GM12878 (cell line): ENCODE results near the gene TMEM52. TPM values are rescaled to one million over a fixed set of nuclear protein-coding genes. Genes with fewer than 3 reads are reported as not detected.

ENCODE experiments used
- ATAC-seq: fragments of 200-7000 bp; cut with Tn5 transposase; 3 replicates; pipeline ENCODE4 v1.9.1; 2020; ENCODE audit warnings: mild to moderate bottlenecking, moderate library complexity
- BruUV-seq: library from RNA; stranded (reverse); fragments of 400-500 nt; replicated peaks from 2 replicates; lab custom pipeline; 2021; lab: Mats Ljungman, UMichigan
- CTCF ChIA-PET: fragments of 300-600 bp; sonication (Branson Sonifier 250); formaldehyde crosslinking; extraction: SDS; loops from one replicate; lab custom pipeline; 2021; ENCODE audit warnings: inconsistent platforms; lab: Yijun Ruan, JAX
- POLR2A ChIA-PET: fragments of 350-600 bp; formaldehyde crosslinking; extraction: SDS; loops from one replicate; lab custom pipeline; 2021; ENCODE audit warnings: inconsistent platforms; lab: Charles Lee
- RAD21 ChIA-PET: fragments of 300-600 bp; sonication (Branson Sonifier 250); formaldehyde crosslinking; loops from one replicate; lab custom pipeline; 2023; ENCODE audit warnings: antibody characterized with exemption; ENCODE audit not compliant: unreplicated experiment; lab: Charles Lee
- SMC1A ChIA-PET: fragments of 300-600 bp; sonication (Branson Sonifier 250); formaldehyde crosslinking; loops from one replicate; lab custom pipeline; 2023; ENCODE audit not compliant: unreplicated experiment, uncharacterized antibody; lab: Charles Lee
- DNase-seq: peaks from one replicate; pipeline ENCODE4 v3.0.0-alpha.2; 2011; ENCODE audit warnings: low read depth, low spot score
- FAIRE-seq: peaks from 3 replicates; lab custom pipeline; 2011; peaks lifted over from hg19 to GRCh38; lab: Jason Lieb, UNC
- H2AFZ ChIP-seq: 2 replicates; pipeline ENCODE4 v1.6.0; 2011; ENCODE audit warnings: low read depth, low read length, control low read depth; ENCODE audit not compliant: control insufficient read depth
- H3K27ac ChIP-seq: 2 replicates; pipeline ENCODE4 v1.5.1; 2011; ENCODE audit warnings: control low read depth; ENCODE audit not compliant: control insufficient read depth, insufficient read depth
- H3K27me3 ChIP-seq, 2 experiments: replicated peaks in 1 of 2; 2 replicates each; pipeline versions ENCODE4 v1.6.0 to v1.6.1; 2011; ENCODE audit warnings: low read length in 1 of 2; ENCODE audit not compliant: control insufficient read depth in 2 of 2, insufficient read depth in 2 of 2
- H3K36me3 ChIP-seq, 2 experiments: 2 replicates each; pipeline ENCODE4 v1.5.1; 2011; ENCODE audit warnings: low read length in 1 of 2; ENCODE audit not compliant: control insufficient read depth in 2 of 2, insufficient read depth in 2 of 2
- H3K4me1 ChIP-seq: 2 replicates; pipeline ENCODE4 v1.6.1; 2011; ENCODE audit warnings: mild to moderate bottlenecking, low read length, moderate library complexity, mixed read lengths; ENCODE audit not compliant: control insufficient read depth, insufficient read depth
- H3K4me2 ChIP-seq: 2 replicates; pipeline ENCODE4 v1.6.0; 2011; ENCODE audit warnings: control low read depth; ENCODE audit not compliant: control insufficient read depth, insufficient read depth
- H3K4me3 ChIP-seq: fragments of 200-600 bp; sonication (generic); 2 replicates; pipeline ENCODE4 v1.5.1; 2016
- H3K79me2 ChIP-seq: 2 replicates; pipeline ENCODE4 v1.6.0; 2011; ENCODE audit warnings: low read length; ENCODE audit not compliant: control insufficient read depth, insufficient read depth
- H3K9ac ChIP-seq: 2 replicates; pipeline ENCODE4 v1.8.0; 2011; ENCODE audit warnings: low read length, control low read depth, mixed read lengths; ENCODE audit not compliant: control insufficient read depth, insufficient read depth
- H3K9me3 ChIP-seq: replicated peaks from 3 replicates; pipeline ENCODE4 v1.5.1; 2011; ENCODE audit warnings: mild to moderate bottlenecking, low read length; ENCODE audit not compliant: control insufficient read depth, insufficient read depth
- H4K20me1 ChIP-seq: 2 replicates; pipeline ENCODE4 v1.6.0; 2011; ENCODE audit not compliant: control insufficient read depth, insufficient read depth
- BRCA1 ChIP-seq: IDR thresholded peaks from 2 replicates; pipeline ENCODE4 v1.6.1; 2011; ENCODE audit warnings: low read depth, low read length, improper control_type of control experiment
- USF2 ChIP-seq: IDR thresholded peaks from 2 replicates; pipeline ENCODE4 v1.6.1; 2011; ENCODE audit warnings: low read depth, low read length, improper control_type of control experiment, borderline replicate concordance
- WGBS: methylation state at CpG from one replicate; pipeline ENCODE4 v1.1.6; 2016; ENCODE audit warnings: low lambda C conversion rate; ENCODE audit not compliant: insufficient replicate concordance, insufficient coverage; ENCODE audit errors: missing lambda C conversion rate; 5-methylcytosine and 5-hydroxymethylcytosine counted together
- in situ Hi-C: fragments of 300-500 bp; cut with MboI; formaldehyde crosslinking; loops from 9 replicates; pipeline ENCODE4 v1.14.3; 2018; ENCODE audit warnings: mixed read lengths
- intact Hi-C: fragments of 100-400 bp; cut with micrococcal nuclease; formaldehyde crosslinking; loops from one replicate; pipeline ENCODE4 v1.14.2; 2022; ENCODE audit not compliant: unreplicated experiment
- polyA plus RNA-seq, 11 experiments: library from polyadenylated mRNA; depleted of rRNA in 4 of 11; unstranded in 6 of 11; stranded (reverse) in 5 of 11; fragments of >200 nt; fragmentation: Nextera tagmentation in 4 of 11; fragmentation: Illumina TruSeq in 1 of 11; extraction: Ambion mirVana in 4 of 11; extraction: Trizol in 1 of 11; gene quantifications; 1 replicate in 1 of 11; 2 replicates in 10 of 11; pipeline versions ENCODE4 v1.2.1 to v1.2.3, GENCODE V29; 2011 to 2016; ENCODE audit warnings: inconsistent platforms in 2 of 11, missing spikeins in 2 of 11, low read depth in 1 of 11
- total RNA-seq, 4 experiments: library from RNA; depleted of rRNA in 3 of 4; stranded (reverse); fragments of >200 nt in 3 of 4; fragmentation: Illumina TruSeq in 1 of 4; extraction: Trizol in 1 of 4; gene quantifications; 2 replicates each; pipeline versions ENCODE4 v1.2.1 to v1.2.3, GENCODE V29; 2013 to 2021
- TF ChIP-seq, protein P1 (sequence below): fragments of 450-650 bp; IDR thresholded peaks from 2 replicates; pipeline ENCODE4 v1.6.1; 2018; ENCODE audit warnings: borderline replicate concordance, mild to moderate bottlenecking; ENCODE audit not compliant: partially characterized antibody

Gene TMEM52
- total and polyA plus RNA-seq, 10 of the 15 experiments (the other 5 are each of a cell fraction or from before 2014, with no cell fraction given): 0.17 to 0.33 (median 0.24) TPM; not detected in 7

- ATAC-seq (no peak), FAIRE-seq (no peak), DNase-seq (no peak)
- H3K27me3 ChIP-seq: no peaks in the 10 kb centered on the region
- CTCF ChIA-PET: no interaction called here
- H3K4me1 ChIP-seq: no peaks in the 10 kb centered on the region
- SMC1A ChIA-PET: no interaction called here
- intact Hi-C loops (loop anchor here (5.0 kb wide), 1 partner anchor 105 kb away; no protein-coding TSS in a partner anchor), in situ Hi-C loops (no loop called here)
- H3K9ac ChIP-seq: no peak overlapping the region
- no peaks in the 10 kb centered on the region for H4K20me1 ChIP-seq
- H3K36me3 ChIP-seq: no peaks in the 10 kb centered on the region
- no TSS peak for BruUV-seq
- TF ChIP-seq, protein P1, sequence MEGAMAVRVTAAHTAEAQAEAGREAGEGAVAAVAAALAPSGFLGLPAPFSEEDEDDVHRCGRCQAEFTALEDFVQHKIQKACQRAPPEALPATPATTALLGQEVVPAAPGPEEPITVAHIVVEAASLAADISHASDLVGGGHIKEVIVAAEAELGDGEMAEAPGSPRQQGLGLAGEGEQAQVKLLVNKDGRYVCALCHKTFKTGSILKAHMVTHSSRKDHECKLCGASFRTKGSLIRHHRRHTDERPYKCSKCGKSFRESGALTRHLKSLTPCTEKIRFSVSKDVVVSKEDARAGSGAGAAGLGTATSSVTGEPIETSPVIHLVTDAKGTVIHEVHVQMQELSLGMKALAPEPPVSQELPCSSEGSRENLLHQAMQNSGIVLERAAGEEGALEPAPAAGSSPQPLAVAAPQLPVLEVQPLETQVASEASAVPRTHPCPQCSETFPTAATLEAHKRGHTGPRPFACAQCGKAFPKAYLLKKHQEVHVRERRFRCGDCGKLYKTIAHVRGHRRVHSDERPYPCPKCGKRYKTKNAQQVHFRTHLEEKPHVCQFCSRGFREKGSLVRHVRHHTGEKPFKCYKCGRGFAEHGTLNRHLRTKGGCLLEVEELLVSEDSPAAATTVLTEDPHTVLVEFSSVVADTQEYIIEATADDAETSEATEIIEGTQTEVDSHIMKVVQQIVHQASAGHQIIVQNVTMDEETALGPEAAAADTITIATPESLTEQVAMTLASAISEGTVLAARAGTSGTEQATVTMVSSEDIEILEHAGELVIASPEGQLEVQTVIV: no peak
- TF ChIP-seq USF2: no peak
- no peak for TF ChIP-seq BRCA1
- 42% methylated on average over 39 of the region's 39 CpGs for WGBS
- no peak overlapping the region for H2AFZ ChIP-seq
- no peaks in the 10 kb centered on the region for H3K9me3 ChIP-seq
- H3K79me2 ChIP-seq: no peaks in the 10 kb centered on the region
- no peak overlapping the region for H3K27ac ChIP-seq
- H3K4me2 ChIP-seq: no peak overlapping the region
- POLR2A ChIA-PET: no interaction called here
- no peak overlapping the region for H3K4me3 ChIP-seq
- RAD21 ChIA-PET: no interaction called here
Observed at GRCh38 chr1:1941868-1942752, 23.0 kb upstream of the TMEM52 start.
